Fibroblast of upper back skin (primary cell): ENCODE results near the gene APC2.
A peak's percentile ranks its signal among the peaks of the same experiment; 100 is the strongest.

Experiments used
- DNase-seq: peaks from one replicate; pipeline ENCODE4 v3.0.0-alpha.2; 2013

The APC2 gene

GRCh38 chr19:1449467-1450442 is at the start of gene APC2:
Gene APC2 (plus strand): TSS chr19:1450121. CDS start chr19:1453002, 2,881 bp downstream.
- DNase-seq: peak; percentile 72

- DNase-seq: no peak
These were observed 49.4 kb upstream of the APC2 start for GRCh38 chr19:1400281-1401137.

- DNase-seq: peak; percentile 31
These were observed 48.6 kb upstream of the APC2 start, which contains the start of gene GAMT for GRCh38 chr19:1401138-1401888. Gene GAMT (minus strand): TSS chr19:1401542. CDS start chr19:1401476, 66 bp downstream.

GRCh38 chr19:1401889-1402217 is 48.1 kb upstream of the APC2 start:
- DNase-seq: no peak

GRCh38 chr19:1402411-1403070 is 47.4 kb upstream of the APC2 start:
- DNase-seq: no peak

- peak; percentile 98 for DNase-seq
These were observed 43.0 kb upstream of the APC2 start for GRCh38 chr19:1406774-1407527.

GRCh38 chr19:1407528-1408299 is 42.2 kb upstream of the APC2 start, which contains the start of gene DAZAP1:
Gene DAZAP1 (plus strand): TSS chr19:1407586. CDS start chr19:1407774, 188 bp downstream.
- no peak for DNase-seq

- DNase-seq: peak; percentile 31
These were observed 41.4 kb upstream of the APC2 start for GRCh38 chr19:1408300-1409203.

GRCh38 chr19:1409204-1410005 is 40.5 kb upstream of the APC2 start:
- no peak for DNase-seq

GRCh38 chr19:1410136-1410786 is 39.7 kb upstream of the APC2 start:
- DNase-seq: no peak

GRCh38 chr19:1410789-1411188 is 39.1 kb upstream of the APC2 start:
- DNase-seq: no peak

GRCh38 chr19:1411255-1412191 is 38.4 kb upstream of the APC2 start:
- DNase-seq: no peak

- no peak for DNase-seq
These were observed 37.5 kb upstream of the APC2 start for GRCh38 chr19:1412323-1412923.

- no peak for DNase-seq
These were observed 36.7 kb upstream of the APC2 start for GRCh38 chr19:1412995-1413800.
